IMR-90 (cell line): ENCODE measurements around the gene SFSWAP.

Experiments used
- BHLHE40 ChIP-seq: fragments of 150-350 bp; IDR thresholded peaks from 2 replicates; pipeline ENCODE4 v1.6.1; 2016; ENCODE audit warnings: mild to moderate bottlenecking, low read depth, low read length
- CEBPB ChIP-seq: IDR thresholded peaks from 2 replicates; pipeline ENCODE4 v1.6.1; 2012; ENCODE audit warnings: low read depth, low read length, improper control_type of control experiment
- CHD1 ChIP-seq: IDR thresholded peaks from 2 replicates; pipeline ENCODE4 v1.6.1; 2012; ENCODE audit warnings: low read depth, low read length, improper control_type of control experiment
- ELK1 ChIP-seq: fragments of 150-350 bp; IDR thresholded peaks from 2 replicates; pipeline ENCODE4 v1.6.1; 2016; ENCODE audit warnings: low read depth, mild to moderate bottlenecking, low read length, moderate library complexity, borderline replicate concordance
- FOS ChIP-seq: fragments of 150-350 bp; IDR thresholded peaks from 2 replicates; pipeline ENCODE4 v1.6.1; 2016; ENCODE audit warnings: low read depth, low read length
- MAFK ChIP-seq: IDR thresholded peaks from 2 replicates; pipeline ENCODE4 v1.6.1; 2012; ENCODE audit warnings: low read depth, low read length, improper control_type of control experiment
- MAZ ChIP-seq: IDR thresholded peaks from 2 replicates; pipeline ENCODE4 v1.6.1; 2012; ENCODE audit warnings: low read depth, mild to moderate bottlenecking, low read length, improper control_type of control experiment, moderate library complexity, borderline replicate concordance
- MXI1 ChIP-seq: IDR thresholded peaks from 2 replicates; pipeline ENCODE4 v1.6.1; 2012; ENCODE audit warnings: low read depth, mild to moderate bottlenecking, low read length, moderate library complexity, borderline replicate concordance
- NFE2L2 ChIP-seq: fragments of 150-350 bp; IDR thresholded peaks from 2 replicates; pipeline ENCODE4 v1.6.1; 2016; ENCODE audit warnings: low read depth, mild to moderate bottlenecking, low read length
- POLR2A ChIP-seq: IDR thresholded peaks from 2 replicates; pipeline ENCODE4 v1.6.1; 2012; ENCODE audit warnings: mild to moderate bottlenecking, low read depth, low read length
- RAD21 ChIP-seq: IDR thresholded peaks from 2 replicates; pipeline ENCODE4 v1.6.1; 2012; ENCODE audit warnings: low read length, improper control_type of control experiment
- RFX5 ChIP-seq: IDR thresholded peaks from 2 replicates; pipeline ENCODE4 v1.8.0; 2012; ENCODE audit warnings: low read depth, mild to moderate bottlenecking, low read length, moderate library complexity
- USF2 ChIP-seq: fragments of 150-350 bp; IDR thresholded peaks from 2 replicates; pipeline ENCODE4 v1.6.1; 2017; ENCODE audit warnings: mild to moderate bottlenecking, antibody characterized with exemption, low read length, low read depth
- TF ChIP-seq, protein P1 (sequence below): conservative IDR thresholded peaks from 2 replicates; pipeline ENCODE4 v1.5.1; 2012; ENCODE audit warnings: mild to moderate bottlenecking, low read depth, low read length, improper control_type of control experiment

GRCh38 chr12:131690320-131690719 is 20.6 kb upstream of the SFSWAP start:
- TF ChIP-seq USF2 (no peak), POLR2A (no peak), RFX5 (no peak), RAD21 (no peak), CEBPB (no peak), MAFK (no peak), BHLHE40 (no peak), MXI1 (no peak), NFE2L2 (no peak), CHD1 (no peak), MAZ (no peak), FOS (no peak), ELK1 (no peak)
- TF ChIP-seq, protein P1, sequence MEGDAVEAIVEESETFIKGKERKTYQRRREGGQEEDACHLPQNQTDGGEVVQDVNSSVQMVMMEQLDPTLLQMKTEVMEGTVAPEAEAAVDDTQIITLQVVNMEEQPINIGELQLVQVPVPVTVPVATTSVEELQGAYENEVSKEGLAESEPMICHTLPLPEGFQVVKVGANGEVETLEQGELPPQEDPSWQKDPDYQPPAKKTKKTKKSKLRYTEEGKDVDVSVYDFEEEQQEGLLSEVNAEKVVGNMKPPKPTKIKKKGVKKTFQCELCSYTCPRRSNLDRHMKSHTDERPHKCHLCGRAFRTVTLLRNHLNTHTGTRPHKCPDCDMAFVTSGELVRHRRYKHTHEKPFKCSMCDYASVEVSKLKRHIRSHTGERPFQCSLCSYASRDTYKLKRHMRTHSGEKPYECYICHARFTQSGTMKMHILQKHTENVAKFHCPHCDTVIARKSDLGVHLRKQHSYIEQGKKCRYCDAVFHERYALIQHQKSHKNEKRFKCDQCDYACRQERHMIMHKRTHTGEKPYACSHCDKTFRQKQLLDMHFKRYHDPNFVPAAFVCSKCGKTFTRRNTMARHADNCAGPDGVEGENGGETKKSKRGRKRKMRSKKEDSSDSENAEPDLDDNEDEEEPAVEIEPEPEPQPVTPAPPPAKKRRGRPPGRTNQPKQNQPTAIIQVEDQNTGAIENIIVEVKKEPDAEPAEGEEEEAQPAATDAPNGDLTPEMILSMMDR: no peak
